ENCODE data around the gene GDI1.

DNA sequence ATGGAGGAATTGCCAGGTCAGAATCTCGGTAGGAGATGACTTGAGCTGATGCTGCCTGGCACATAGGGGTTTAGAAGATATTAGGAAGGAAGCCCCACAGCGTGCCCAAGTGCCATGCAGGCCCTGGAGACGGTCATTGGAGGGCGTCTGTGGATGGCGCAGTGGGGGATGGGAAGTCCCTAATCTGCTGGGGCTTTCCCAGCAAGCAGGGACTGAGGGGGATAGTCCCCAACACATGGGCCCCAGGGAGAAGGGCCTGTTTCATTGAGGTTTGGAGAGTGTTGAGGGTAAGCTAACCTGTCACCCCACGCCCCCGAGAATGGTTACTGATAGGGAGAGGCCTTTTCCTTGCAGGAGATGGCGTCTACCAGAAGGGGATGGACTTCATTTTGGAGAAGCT, 17.8 kb upstream of the GDI1 start:
- TF ChIP-seq, protein P1, sequence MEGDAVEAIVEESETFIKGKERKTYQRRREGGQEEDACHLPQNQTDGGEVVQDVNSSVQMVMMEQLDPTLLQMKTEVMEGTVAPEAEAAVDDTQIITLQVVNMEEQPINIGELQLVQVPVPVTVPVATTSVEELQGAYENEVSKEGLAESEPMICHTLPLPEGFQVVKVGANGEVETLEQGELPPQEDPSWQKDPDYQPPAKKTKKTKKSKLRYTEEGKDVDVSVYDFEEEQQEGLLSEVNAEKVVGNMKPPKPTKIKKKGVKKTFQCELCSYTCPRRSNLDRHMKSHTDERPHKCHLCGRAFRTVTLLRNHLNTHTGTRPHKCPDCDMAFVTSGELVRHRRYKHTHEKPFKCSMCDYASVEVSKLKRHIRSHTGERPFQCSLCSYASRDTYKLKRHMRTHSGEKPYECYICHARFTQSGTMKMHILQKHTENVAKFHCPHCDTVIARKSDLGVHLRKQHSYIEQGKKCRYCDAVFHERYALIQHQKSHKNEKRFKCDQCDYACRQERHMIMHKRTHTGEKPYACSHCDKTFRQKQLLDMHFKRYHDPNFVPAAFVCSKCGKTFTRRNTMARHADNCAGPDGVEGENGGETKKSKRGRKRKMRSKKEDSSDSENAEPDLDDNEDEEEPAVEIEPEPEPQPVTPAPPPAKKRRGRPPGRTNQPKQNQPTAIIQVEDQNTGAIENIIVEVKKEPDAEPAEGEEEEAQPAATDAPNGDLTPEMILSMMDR (conservative IDR thresholded peaks at IDR 0.05; ENCODE audit: low read length): no peak
- TF ChIP-seq EZH2phosphoT487 (IDR thresholded peaks at IDR 0.05; ENCODE audit: borderline replicate concordance): no peak
